ENCODE results near the gene FAM186B.

DNA sequence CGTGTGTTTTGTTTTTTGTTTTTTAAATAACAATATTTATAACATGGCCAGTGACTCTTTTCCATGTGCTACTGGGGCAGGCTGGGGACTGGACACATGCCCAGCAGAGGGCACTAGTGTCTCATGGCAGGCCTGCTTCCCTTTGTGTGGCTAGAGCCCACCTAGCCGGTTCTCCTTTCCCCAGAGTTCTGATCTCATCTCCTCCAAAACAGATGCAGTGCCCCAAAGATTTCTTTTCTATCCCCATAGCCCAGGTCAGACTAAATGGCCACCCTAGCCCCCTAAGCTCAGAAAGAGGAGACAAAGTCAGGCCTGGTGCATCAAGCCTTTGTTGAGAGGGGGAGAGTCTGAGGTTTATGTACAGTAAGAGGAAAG lies 39.2 kb upstream of the FAM186B start:
- no peak for TF ChIP-seq ELF4 (IDR thresholded peaks at IDR 0.05)
- no peak for TF ChIP-seq FOXM1 (IDR thresholded peaks at IDR 0.05; ENCODE audit: borderline replicate concordance)
- TF ChIP-seq L3MBTL2 (conservative IDR thresholded peaks at IDR 0.05): no peak
- no peak for TF ChIP-seq SP1 (IDR thresholded peaks at IDR 0.05)
- no peak for TF ChIP-seq FOXA1 (IDR thresholded peaks at IDR 0.05)
- TF ChIP-seq HDGF (IDR thresholded peaks at IDR 0.05; ENCODE audit: borderline replicate concordance): no peak
- no peak for TF ChIP-seq FOXK2 (IDR thresholded peaks at IDR 0.05)
- no peak for TF ChIP-seq TARDBP (IDR thresholded peaks at IDR 0.05)
- TF ChIP-seq LEF1 (IDR thresholded peaks at IDR 0.05; ENCODE audit: borderline replicate concordance): no peak
- no peak for TF ChIP-seq BHLHE40 (IDR thresholded peaks at IDR 0.05; ENCODE audit: borderline replicate concordance)
- TF ChIP-seq CTBP1 (IDR thresholded peaks at IDR 0.05; ENCODE audit: borderline replicate concordance): no peak
- no peak for TF ChIP-seq ARNT (IDR thresholded peaks at IDR 0.05)
